ENCODE data around the gene SH3D19.
A peak's percentile ranks its signal among the peaks of the same experiment; 100 is the strongest.

SH3D19 gene

GRCh38 chr4:151193414-151193813, 132.0 kb downstream of the SH3D19 start:
- no peak overlapping the region for H3K27ac ChIP-seq
- no peak overlapping the region for H3K4me3 ChIP-seq (ENCODE audit: low read depth, low read length)
- H3K27me3 ChIP-seq (replicated peaks) = no peaks in the 10 kb centered on the region
- no peaks in the 10 kb centered on the region for H3K36me3 ChIP-seq (replicated peaks)
- in situ Hi-C loops (cut with HindIII; ENCODE audit: low pct_ligation_motif_present, low sequenced_read_pairs) = no loop called here
- DNase-seq = no peak
- TF ChIP-seq, protein P1, sequence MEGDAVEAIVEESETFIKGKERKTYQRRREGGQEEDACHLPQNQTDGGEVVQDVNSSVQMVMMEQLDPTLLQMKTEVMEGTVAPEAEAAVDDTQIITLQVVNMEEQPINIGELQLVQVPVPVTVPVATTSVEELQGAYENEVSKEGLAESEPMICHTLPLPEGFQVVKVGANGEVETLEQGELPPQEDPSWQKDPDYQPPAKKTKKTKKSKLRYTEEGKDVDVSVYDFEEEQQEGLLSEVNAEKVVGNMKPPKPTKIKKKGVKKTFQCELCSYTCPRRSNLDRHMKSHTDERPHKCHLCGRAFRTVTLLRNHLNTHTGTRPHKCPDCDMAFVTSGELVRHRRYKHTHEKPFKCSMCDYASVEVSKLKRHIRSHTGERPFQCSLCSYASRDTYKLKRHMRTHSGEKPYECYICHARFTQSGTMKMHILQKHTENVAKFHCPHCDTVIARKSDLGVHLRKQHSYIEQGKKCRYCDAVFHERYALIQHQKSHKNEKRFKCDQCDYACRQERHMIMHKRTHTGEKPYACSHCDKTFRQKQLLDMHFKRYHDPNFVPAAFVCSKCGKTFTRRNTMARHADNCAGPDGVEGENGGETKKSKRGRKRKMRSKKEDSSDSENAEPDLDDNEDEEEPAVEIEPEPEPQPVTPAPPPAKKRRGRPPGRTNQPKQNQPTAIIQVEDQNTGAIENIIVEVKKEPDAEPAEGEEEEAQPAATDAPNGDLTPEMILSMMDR (IDR thresholded peaks at IDR 0.05; ENCODE audit: low read depth, low read length, missing control alignments) = no peak

GRCh38 chr4:151192556-151193235, 132.7 kb downstream of the SH3D19 start:
- Histone ChIP-seq H3K36me3 (replicated peaks) (no peaks in the 10 kb centered on the region), H3K4me3 (ENCODE audit: low read depth, low read length) (no peak overlapping the region), H3K27me3 (replicated peaks) (no peaks in the 10 kb centered on the region), H3K27ac (no peak overlapping the region)
- TF ChIP-seq, protein P1 (IDR thresholded peaks at IDR 0.05; ENCODE audit: low read depth, low read length, missing control alignments) = no peak
- DNase-seq = no peak
- in situ Hi-C loops (cut with HindIII; ENCODE audit: low pct_ligation_motif_present, low sequenced_read_pairs) = no loop called here

- H3K27me3 ChIP-seq (replicated peaks) = no peaks in the 10 kb centered on the region
- in situ Hi-C loops (cut with HindIII; ENCODE audit: low pct_ligation_motif_present, low sequenced_read_pairs) = no loop called here
- TF ChIP-seq, protein P1 (IDR thresholded peaks at IDR 0.05; ENCODE audit: low read depth, low read length, missing control alignments) = no peak
- H3K36me3 ChIP-seq (replicated peaks) = no peaks in the 10 kb centered on the region
- peak; percentile 85 for DNase-seq
- no peak overlapping the region for H3K4me3 ChIP-seq (ENCODE audit: low read depth, low read length)
- H3K27ac ChIP-seq = peak overlapping the region; percentile 46
These were observed 140.6 kb downstream of the SH3D19 start for GRCh38 chr4:151184523-151185458.

DNA sequence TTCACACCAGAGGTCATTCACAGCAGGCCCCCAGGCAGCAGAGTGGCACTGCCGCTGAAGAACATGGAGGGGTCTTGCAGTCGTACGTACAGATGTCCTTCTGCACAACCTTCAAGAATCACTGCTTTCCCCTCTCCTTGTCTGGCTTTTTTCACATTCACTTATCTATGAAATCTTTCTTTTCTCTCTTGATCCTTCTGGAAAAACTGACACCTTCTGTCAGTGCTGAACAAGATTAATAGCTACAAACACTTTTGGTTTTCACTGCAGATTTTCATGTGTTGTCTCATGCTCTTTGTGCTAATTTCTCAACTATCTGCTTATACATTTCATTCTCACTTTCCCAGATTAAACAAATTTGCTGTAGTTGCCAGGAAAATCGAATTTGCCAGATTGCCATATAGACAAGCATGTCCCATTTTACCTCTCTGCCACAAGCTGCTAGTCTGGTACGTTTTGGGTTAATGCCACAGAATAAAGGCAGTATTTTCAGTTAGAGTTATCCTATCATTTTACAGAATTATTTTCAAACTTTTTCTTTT, 142.9 kb downstream of the SH3D19 start:
- TF ChIP-seq, protein P1 (IDR thresholded peaks at IDR 0.05; ENCODE audit: low read depth, low read length, missing control alignments) = no peak
- no peak for DNase-seq
- Histone ChIP-seq H3K27ac (no peak overlapping the region), H3K27me3 (replicated peaks) (no peaks in the 10 kb centered on the region), H3K4me3 (ENCODE audit: low read depth, low read length) (no peak overlapping the region), H3K36me3 (replicated peaks) (no peaks in the 10 kb centered on the region)
- in situ Hi-C loops (cut with HindIII; ENCODE audit: low pct_ligation_motif_present, low sequenced_read_pairs) = no loop called here

DNA sequence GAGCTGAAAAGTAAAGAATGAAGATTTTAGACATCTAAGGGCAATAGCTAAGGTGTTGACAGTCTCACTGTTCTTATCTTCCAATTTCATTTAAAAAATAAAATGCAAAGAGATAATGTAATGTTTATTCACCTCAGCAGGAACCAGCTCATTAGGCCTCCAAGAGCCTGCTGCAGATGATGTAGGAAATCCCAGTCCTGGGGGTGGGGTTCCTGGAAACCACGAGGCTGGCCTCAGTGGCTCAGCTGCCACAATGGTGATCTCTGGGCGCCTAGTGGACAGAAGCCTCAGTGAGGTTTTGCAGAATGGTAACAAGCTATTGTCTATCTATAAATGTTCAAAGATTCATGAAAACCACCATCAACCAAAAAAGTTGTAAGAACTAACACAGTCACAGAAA, 148.7 kb downstream of the SH3D19 start:
- in situ Hi-C loops (cut with HindIII; ENCODE audit: low pct_ligation_motif_present, low sequenced_read_pairs) = no loop called here
- peaks cover 40% of the 10 kb centered on the region for H3K36me3 ChIP-seq (replicated peaks)
- no peaks in the 10 kb centered on the region for H3K27me3 ChIP-seq (replicated peaks)
- no peak overlapping the region for H3K27ac ChIP-seq
- no peak overlapping the region for H3K4me3 ChIP-seq (ENCODE audit: low read depth, low read length)
- no peak for DNase-seq
- TF ChIP-seq, protein P1 (IDR thresholded peaks at IDR 0.05; ENCODE audit: low read depth, low read length, missing control alignments) = no peak
